KMS-11 (cell line): ENCODE measurements around the gene AMOTL2.

Source experiments
- H2AFZ ChIP-seq: fragments of 200-600 bp; sonication (generic); 2 replicates; pipeline ENCODE4 v1.6.1; 2016; ENCODE audit warnings: antibody characterized with exemption, mixed run types, low read depth
- H3K27ac ChIP-seq: fragments of 200-600 bp; sonication (generic); 2 replicates; pipeline ENCODE4 v1.6.1; 2016; ENCODE audit warnings: mild to moderate bottlenecking, mixed run types
- H3K27me3 ChIP-seq: fragments of 200-600 bp; sonication (generic); 2 replicates; pipeline ENCODE4 v1.6.1; 2017; ENCODE audit warnings: mild to moderate bottlenecking, low read depth, mixed run types, moderate library complexity; ENCODE audit not compliant: insufficient read depth
- H3K36me3 ChIP-seq: fragments of 200-600 bp; sonication (generic); 2 replicates; pipeline ENCODE4 v1.6.1; 2017; ENCODE audit warnings: mild to moderate bottlenecking, mixed run types; ENCODE audit not compliant: insufficient read depth
- H3K4me1 ChIP-seq: fragments of 200-600 bp; sonication (generic); 2 replicates; pipeline ENCODE4 v1.6.1; 2016; ENCODE audit warnings: mild to moderate bottlenecking, low read depth, mixed run types; ENCODE audit not compliant: poor library complexity, severe bottlenecking
- H3K4me2 ChIP-seq: fragments of 200-600 bp; sonication (generic); 2 replicates; pipeline ENCODE4 v1.7.0; 2016; ENCODE audit warnings: mild to moderate bottlenecking, mixed run types
- H3K4me3 ChIP-seq: fragments of 200-600 bp; sonication (generic); IDR thresholded peaks from 2 replicates; pipeline ENCODE4 v1.6.1; 2017; ENCODE audit warnings: low read depth, low read length, mixed read lengths; ENCODE audit not compliant: insufficient read depth
- H3K79me2 ChIP-seq: fragments of 200-600 bp; sonication (generic); 2 replicates; pipeline ENCODE4 v1.6.1; 2016; ENCODE audit warnings: low read depth, mixed run types; ENCODE audit not compliant: insufficient read depth
- H3K9ac ChIP-seq: fragments of 200-600 bp; sonication (generic); 2 replicates; pipeline ENCODE4 v1.6.1; 2016; ENCODE audit warnings: mild to moderate bottlenecking, mixed run types
- H4K20me1 ChIP-seq: fragments of 200-600 bp; sonication (generic); 2 replicates; pipeline ENCODE4 v1.6.1; 2016; ENCODE audit warnings: mild to moderate bottlenecking, mixed run types; ENCODE audit not compliant: insufficient read depth
- CTCF ChIP-seq: fragments of 200-600 bp; sonication (generic); conservative IDR thresholded peaks from 2 replicates; pipeline ENCODE4 v1.6.1; 2017; ENCODE audit warnings: low read depth, mild to moderate bottlenecking, antibody characterized with exemption, low read length, moderate library complexity, mixed read lengths

Gene AMOTL2

GRCh38 chr3:134397755-134398154 lies 23.5 kb upstream of the AMOTL2 start:
- Histone ChIP-seq H3K4me2 (no peak overlapping the region), H3K79me2 (no peaks in the 10 kb centered on the region), H3K27ac (no peak overlapping the region), H3K9ac (no peak overlapping the region), H3K4me3 (no peak overlapping the region), H2AFZ (no peak overlapping the region), H3K36me3 (no peaks in the 10 kb centered on the region), H4K20me1 (no peaks in the 10 kb centered on the region), H3K4me1 (no peaks in the 10 kb centered on the region), H3K27me3 (no peaks in the 10 kb centered on the region)
- no peak for TF ChIP-seq CTCF

GRCh38 chr3:134395103-134395502 lies 20.9 kb upstream of the AMOTL2 start:
- H3K36me3 ChIP-seq: no peaks in the 10 kb centered on the region

GRCh38 chr3:134394380-134394779 lies 20.1 kb upstream of the AMOTL2 start:
- Histone ChIP-seq H3K4me3 (no peak overlapping the region), H3K9ac (no peak overlapping the region), H2AFZ (no peak overlapping the region), H3K36me3 (no peaks in the 10 kb centered on the region), H3K4me2 (no peak overlapping the region), H4K20me1 (no peaks in the 10 kb centered on the region), H3K79me2 (no peaks in the 10 kb centered on the region), H3K27ac (no peak overlapping the region), H3K27me3 (no peaks in the 10 kb centered on the region), H3K4me1 (no peaks in the 10 kb centered on the region)
- no peak for TF ChIP-seq CTCF

More at GRCh38 chr3:134395103-134395502, 20.9 kb upstream of the AMOTL2 start:
- Histone ChIP-seq H3K79me2 (no peaks in the 10 kb centered on the region), H2AFZ (no peak overlapping the region), H3K27ac (no peak overlapping the region), H3K4me3 (no peak overlapping the region), H3K27me3 (no peaks in the 10 kb centered on the region), H4K20me1 (no peaks in the 10 kb centered on the region), H3K4me2 (no peak overlapping the region), H3K4me1 (no peaks in the 10 kb centered on the region), H3K9ac (no peak overlapping the region)
- TF ChIP-seq CTCF: no peak

- Histone ChIP-seq H3K9ac (no peak overlapping the region), H3K36me3 (no peaks in the 10 kb centered on the region), H2AFZ (no peak overlapping the region), H3K4me2 (no peak overlapping the region), H3K27me3 (no peaks in the 10 kb centered on the region), H3K27ac (no peak overlapping the region), H4K20me1 (no peaks in the 10 kb centered on the region), H3K79me2 (no peaks in the 10 kb centered on the region), H3K4me1 (no peaks in the 10 kb centered on the region), H3K4me3 (no peak overlapping the region)
- TF ChIP-seq CTCF: no peak
Observed at GRCh38 chr3:134393074-134393473, 18.8 kb upstream of the AMOTL2 start.
